Nephron (organoid): ENCODE results near the gene MRRF.

Experiments
- H3K27ac Mint-ChIP-seq, 3 experiments: 2 replicates each; pipeline ENCODE4 v1.8.0; 2020; ENCODE audit warnings: mixed read lengths in 3 of 3, mild to moderate bottlenecking in 2 of 3, moderate library complexity in 1 of 3
- H3K27me3 Mint-ChIP-seq: 2 replicates; pipeline ENCODE4 v1.8.0; 2021; ENCODE audit warnings: low read depth, mild to moderate bottlenecking, moderate library complexity, mixed read lengths
- H3K36me3 Mint-ChIP-seq: 2 replicates; pipeline ENCODE4 v1.8.0; 2020; ENCODE audit warnings: low read depth, mixed read lengths
- H3K4me1 Mint-ChIP-seq: 2 replicates; pipeline ENCODE4 v1.8.0; 2020; ENCODE audit warnings: mixed read lengths
- H3K4me3 Mint-ChIP-seq, 3 experiments: 2 replicates each; pipeline ENCODE4 v1.8.0; 2020; ENCODE audit warnings: mild to moderate bottlenecking in 3 of 3, mixed read lengths in 3 of 3, moderate library complexity in 2 of 3
- H3K9me3 Mint-ChIP-seq: 2 replicates; pipeline ENCODE4 v1.8.0; 2020; ENCODE audit warnings: mixed read lengths
- CTCF ChIP-seq, 3 experiments: fragments of 200-600 bp; sonication (generic); IDR thresholded peaks; one replicate each; pipeline ENCODE4 v1.5.0; 2021; ENCODE audit warnings: antibody characterized with exemption in 3 of 3; ENCODE audit not compliant: unreplicated experiment in 3 of 3

Gene MRRF

GRCh38 chr9:122368642-122369041 is 104.0 kb downstream of the MRRF start:
- H3K9me3 Mint-ChIP-seq, result no peaks in the 10 kb centered on the region
- H3K4me3 Mint-ChIP-seq, result no peak overlapping the region
- no peaks in the 10 kb centered on the region for H3K36me3 Mint-ChIP-seq
- peaks cover 63% of the 10 kb centered on the region for H3K27me3 Mint-ChIP-seq
- TF ChIP-seq CTCF (IDR thresholded peaks at IDR 0.05; ENCODE audit: unreplicated experiment in 3 of 3), result no peak
- H3K4me1 Mint-ChIP-seq, result peaks cover 13% of the 10 kb centered on the region
- H3K27ac Mint-ChIP-seq, result no peak overlapping the region

GRCh38 chr9:122370303-122370702 is 105.6 kb downstream of the MRRF start:
- no peak overlapping the region for H3K27ac Mint-ChIP-seq
- H3K4me3 Mint-ChIP-seq, result no peak overlapping the region

GRCh38 chr9:122370869-122371755 is 106.4 kb downstream of the MRRF start, which contains the start of gene PTGS1:
PTGS1 (plus strand) TSS chr9:122371024; CDS start chr9:122371085, 61 bp downstream.
- no peak within 1 kb of the TSS for H3K27ac Mint-ChIP-seq
- TF ChIP-seq CTCF (IDR thresholded peaks at IDR 0.05; ENCODE audit: unreplicated experiment in 3 of 3), result no peak
- peaks cover 29% of the 10 kb centered on the region for H3K4me1 Mint-ChIP-seq
- peak within 1 kb of the TSS; percentile 58 to 66 (median 62) for H3K4me3 Mint-ChIP-seq
- peaks cover 74% of the 10 kb centered on the region for H3K27me3 Mint-ChIP-seq
- no peaks in the 10 kb centered on the region for H3K36me3 Mint-ChIP-seq
- H3K9me3 Mint-ChIP-seq, result no peaks in the 10 kb centered on the region

More at GRCh38 chr9:122370303-122370702, 105.6 kb downstream of the MRRF start:
- Mint-ChIP-seq H3K27me3 (peaks cover 71% of the 10 kb centered on the region), H3K4me1 (peaks cover 21% of the 10 kb centered on the region), H3K9me3 (no peaks in the 10 kb centered on the region), H3K36me3 (no peaks in the 10 kb centered on the region)
- TF ChIP-seq CTCF (IDR thresholded peaks at IDR 0.05; ENCODE audit: unreplicated experiment in 3 of 3), result no peak

GRCh38 chr9:122371846-122372245 is 107.2 kb downstream of the MRRF start:
- Mint-ChIP-seq H3K36me3 (no peaks in the 10 kb centered on the region), H3K4me1 (peaks cover 37% of the 10 kb centered on the region), H3K9me3 (no peaks in the 10 kb centered on the region), H3K27me3 (peaks cover 70% of the 10 kb centered on the region), H3K4me3 (peak overlapping the region in 2 of 3 experiments; percentile 18 to 43), H3K27ac (no peak overlapping the region)
- TF ChIP-seq CTCF (IDR thresholded peaks at IDR 0.05; ENCODE audit: unreplicated experiment in 3 of 3), result no peak

GRCh38 chr9:122372856-122373845 is 108.5 kb downstream of the MRRF start:
- Mint-ChIP-seq H3K36me3 (no peaks in the 10 kb centered on the region), H3K4me3 (no peak overlapping the region), H3K9me3 (no peaks in the 10 kb centered on the region), H3K4me1 (peaks cover 41% of the 10 kb centered on the region), H3K27ac (peak overlapping the region in 1 of 3 experiments; percentile 2), H3K27me3 (peaks cover 60% of the 10 kb centered on the region)
- no peak for TF ChIP-seq CTCF (IDR thresholded peaks at IDR 0.05; ENCODE audit: unreplicated experiment in 3 of 3)
